Stimulated activated CD8-positive, alpha-beta memory T cell treated with anti-CD3 and anti-CD28 coated beads, Interleukin-7, amount 100 ng/mL, for 4 hours (primary cell): ENCODE measurements around the gene LRFN2.

ENCODE experiments used
- DNase-seq, 2 donors: peaks; one replicate each; pipeline ENCODE4 v3.0.0-alpha.2; 2020; ENCODE audit warnings: low read depth in 2 of 2

LRFN2 gene

DNA sequence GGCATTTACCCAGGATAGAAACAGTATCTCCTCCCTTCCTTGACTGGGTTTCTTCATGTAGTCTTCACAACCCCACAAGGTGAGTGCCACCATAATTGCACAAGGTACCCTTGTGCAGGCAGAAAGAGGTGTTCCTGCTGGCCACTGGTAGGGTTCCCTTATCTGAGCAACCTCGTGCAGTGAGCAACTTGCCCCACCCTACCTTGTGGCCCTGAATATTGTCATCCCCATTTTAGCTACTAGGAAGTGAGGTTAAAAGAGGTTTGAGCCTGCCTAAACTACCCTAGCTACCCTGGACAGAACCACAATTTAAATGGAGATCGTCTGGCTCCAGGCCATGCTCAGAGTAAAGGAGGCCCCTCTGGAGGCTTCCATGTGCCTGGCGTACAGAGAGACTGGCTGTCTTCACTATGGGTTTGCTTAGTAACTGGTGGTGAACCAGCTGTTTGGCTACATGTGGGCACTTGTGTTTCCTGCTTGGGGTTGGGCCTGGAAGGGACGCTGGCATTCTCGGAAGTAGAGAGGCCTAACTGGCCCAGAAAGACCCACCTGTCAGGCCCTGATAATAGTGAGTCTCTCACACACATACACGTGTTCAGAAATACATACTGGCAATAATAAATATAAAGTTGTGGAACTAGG lies 148.8 kb downstream of the LRFN2 start:
- no peak for DNase-seq

DNA sequence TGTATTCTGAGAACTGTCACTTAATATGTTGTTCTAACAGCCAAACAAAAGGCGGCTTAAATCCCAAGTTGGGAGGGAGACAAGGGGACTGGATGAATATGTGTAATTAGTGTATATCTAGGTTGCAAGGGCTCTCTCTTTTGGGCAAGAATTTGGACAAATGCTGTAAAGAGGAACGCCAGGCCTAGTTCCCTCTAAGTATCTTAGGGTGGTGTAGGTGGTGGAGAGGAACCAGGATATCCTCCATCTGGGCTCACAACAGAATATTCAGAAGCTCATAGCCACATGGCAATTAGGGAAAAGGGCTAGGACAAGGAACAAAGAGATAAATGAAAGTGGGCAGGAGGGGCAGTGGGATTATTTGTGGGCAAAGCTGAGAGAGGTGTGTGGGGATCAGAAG lies 149.5 kb downstream of the LRFN2 start:
- no peak for DNase-seq

DNA sequence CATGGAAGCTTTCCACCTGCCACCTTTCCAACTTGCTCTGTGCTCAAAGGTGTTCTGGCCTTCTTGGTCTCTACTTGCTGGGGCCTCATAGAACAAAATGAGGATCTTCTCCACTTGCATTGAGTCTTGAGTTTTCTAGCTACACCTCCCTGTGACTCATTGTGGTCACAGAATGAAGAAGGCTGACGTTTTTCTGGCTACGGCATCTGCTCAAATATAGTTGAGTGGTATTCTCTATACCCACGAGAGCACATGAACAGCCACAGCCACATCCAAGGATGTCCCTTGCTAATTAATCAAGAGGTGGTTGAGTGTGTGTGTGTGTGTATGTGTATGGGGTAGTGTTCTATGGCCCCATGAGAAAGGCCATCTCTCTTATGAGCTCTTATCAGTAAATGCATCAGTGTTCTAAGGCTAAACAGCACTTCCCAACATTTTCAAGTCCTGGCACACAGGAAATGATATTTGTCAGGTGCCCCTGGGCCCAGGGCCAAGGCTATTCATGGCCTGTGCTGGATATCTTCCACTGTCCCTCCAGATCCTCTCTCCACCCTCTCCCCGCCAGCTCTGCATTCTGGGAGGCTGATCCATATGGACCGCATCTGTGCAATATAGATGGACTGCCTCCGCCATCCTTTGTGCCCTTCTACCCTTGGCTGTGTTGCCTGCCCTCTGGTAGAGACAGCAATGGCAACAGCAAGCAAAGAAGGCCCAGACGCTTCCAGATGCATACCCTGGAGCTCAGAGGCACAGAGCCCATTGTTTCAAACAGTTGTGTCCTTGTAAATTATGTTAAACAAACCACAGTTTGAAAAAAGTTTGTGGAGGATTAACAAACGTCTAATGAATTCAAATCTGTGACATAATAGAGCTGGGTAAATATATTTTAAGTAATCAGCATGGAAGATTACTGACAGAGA lies 150.2 kb downstream of the LRFN2 start:
- no peak for DNase-seq

DNA sequence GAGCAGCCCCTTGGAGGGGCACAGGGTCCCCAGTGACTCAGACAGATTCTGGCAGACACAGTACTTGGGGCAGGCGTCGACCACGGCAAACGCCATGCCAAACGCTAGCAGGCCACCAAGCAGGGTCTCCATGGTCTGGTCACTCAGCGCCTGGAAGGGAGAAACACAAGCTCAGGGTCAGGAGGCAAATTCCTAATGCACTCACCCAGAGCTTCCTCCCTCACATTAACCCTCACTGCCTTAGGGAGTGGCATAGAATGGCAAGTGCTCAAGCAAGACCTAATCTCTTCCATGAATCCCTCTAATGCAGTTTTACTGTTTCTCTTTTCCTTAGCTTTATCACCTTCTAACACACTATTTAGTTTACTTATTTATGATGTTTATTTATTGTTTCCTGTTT lies 154.2 kb downstream of the LRFN2 start:
- DNase-seq, result no peak

DNA sequence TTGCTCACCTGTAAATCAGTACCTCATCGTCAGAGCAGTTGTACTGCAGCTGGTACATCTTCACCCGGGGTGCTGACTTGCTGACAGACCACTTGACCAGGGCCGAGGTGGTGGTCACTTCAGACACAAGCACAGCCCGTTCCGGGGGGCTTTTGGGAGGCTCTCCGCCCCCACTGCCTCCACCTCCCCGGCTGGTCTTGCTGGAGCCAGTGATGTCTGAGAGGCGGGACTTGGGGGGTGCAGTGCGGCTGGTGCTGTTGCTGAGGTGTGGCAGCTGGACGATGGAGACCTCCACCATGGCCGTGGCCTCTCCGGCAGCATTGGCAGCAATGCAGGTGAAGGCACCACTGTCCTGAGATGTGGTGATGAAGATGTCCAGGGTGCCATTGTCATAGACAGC lies 155.5 kb downstream of the LRFN2 start:
- no peak for DNase-seq

DNA sequence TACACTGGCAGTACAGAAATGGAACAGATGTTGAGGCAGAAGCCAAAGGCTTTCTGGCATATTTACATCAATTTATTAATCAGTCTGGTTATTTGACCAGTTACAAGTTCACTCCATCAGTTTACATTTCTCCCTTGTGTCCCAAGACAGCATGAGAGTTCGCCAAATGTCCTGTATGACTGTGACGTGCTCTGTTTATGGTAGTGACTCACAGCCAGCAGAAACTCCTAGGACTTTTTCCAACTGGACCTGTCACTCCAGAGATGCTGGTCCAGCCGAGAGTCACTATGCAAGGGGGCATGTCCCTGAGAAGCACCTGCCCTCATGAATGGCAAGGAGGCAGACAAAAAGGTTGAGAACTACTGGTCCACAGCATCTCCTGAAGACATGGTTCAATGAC lies 160.0 kb downstream of the LRFN2 start:
- no peak for DNase-seq

DNA sequence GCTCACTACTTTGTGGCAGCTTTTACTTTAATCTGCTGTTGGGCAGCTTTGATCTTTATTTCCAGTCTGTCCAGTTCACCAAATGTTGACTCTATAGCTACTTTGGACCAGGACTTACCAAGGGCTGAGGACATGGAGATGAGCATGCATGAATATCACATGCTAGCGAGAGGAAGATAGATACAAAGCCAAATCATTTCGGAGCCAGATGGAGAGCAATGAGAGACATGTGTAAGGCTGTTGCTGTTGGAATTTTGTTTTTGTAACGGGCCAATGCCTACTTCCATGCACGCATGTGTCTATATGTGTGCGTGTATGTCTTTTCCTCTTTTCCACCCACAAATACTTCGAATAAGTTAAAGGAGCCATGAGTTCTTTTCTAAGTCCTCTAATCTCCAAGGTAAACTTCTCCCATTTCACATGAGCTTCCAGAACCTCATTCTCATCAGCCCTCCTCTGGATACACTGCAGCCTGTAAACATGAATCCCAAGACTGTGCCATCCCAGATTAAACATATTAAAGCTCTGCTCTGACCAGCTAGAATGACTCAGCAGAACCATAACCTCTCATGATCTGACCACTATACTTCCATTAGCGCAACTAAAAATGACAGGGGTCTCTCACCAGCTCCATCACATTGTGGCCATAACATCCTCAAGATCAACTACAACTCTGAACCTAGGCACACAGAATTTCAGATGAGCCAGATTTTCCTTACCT lies 160.7 kb downstream of the LRFN2 start:
- DNase-seq, result no peak

DNA sequence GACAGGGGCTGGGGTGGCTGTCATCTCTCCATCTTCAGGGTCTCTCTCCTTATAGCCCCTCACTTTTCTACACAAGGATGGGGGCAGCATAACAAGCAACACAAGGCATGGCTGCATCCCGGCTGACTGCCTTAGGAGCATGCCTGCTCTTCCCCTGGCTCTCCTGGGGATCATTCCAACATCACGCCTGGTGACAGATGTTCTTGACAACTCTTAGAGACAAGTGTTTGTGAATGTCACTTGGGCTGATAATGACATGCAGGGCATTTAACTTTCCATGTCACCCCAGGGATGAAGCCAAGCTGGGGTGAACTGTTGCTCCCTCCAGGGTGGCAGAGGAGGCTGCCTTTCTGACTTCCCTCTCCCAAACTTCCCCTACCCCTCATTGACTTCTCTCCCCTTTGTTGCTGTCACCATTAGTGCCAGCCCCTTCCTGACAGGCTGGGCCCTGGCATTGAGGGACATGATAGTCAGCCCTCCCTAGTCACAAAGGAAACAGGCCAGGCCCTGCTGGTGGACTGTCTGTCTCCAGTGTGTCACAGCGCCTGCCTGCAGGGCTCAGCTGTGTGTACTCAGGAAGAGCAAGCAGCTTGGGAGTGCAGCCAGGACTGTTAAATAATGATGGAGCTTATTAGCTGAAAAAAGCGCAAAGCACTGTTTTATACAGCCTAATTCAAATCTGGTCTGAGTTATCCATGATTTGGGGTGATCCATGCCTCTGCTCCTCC lies 161.8 kb downstream of the LRFN2 start:
- no peak for DNase-seq

DNA sequence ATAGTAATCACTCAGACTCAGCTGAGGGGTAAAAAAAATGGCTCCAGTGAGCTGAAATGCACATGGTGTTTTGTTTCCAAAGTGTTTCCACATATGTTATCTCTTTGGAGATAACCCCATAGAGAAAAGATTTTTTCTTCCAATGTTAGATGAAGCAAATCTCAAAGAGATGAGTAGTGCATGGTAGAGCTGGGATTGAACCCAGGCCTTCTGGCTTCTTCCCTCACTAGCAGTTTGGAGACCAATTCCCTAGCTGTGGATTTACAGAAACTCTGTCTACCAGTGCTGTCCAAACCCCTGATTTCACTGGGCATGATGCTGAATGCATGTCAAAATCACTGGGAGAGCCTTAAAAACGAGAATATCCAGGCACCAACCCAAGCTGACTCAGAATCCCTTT lies 165.1 kb downstream of the LRFN2 start:
- no peak for DNase-seq

DNA sequence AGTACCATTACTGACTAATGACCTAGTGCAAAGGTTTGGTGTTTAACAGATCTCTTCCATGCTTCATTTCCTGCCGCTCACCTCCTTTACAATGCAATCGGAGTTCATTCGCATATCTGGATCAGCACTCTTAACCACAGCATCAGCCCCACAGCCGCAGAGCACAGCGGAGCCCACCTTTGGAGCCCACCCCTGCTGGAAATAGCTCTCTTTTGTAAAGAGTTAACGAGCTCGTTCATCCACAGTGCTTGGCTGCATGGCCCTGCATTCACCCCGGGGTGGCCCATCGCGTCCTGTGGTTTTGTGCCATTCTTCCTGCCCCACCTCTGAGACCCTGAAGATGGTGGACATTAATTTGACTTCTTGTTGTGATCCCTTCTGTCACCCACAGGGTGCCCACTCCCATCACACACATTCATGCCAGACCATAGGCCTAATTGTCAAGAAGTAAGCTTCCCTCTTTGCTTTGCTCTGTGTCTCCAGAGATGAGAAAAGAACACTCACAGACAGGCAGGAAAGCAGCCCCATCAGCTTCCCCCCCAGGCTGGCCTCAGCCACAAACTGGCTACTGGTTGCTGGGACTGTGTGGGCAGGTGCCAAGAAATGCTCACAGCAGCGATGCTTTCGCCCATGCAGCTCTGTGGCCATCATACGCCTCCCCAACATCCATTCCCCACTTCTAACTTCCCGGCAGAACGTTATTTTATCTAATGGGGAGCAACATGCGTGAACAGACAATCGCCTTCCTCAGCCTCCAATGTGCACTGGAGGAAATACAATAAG lies 167.0 kb downstream of the LRFN2 start:
- no peak for DNase-seq

DNA sequence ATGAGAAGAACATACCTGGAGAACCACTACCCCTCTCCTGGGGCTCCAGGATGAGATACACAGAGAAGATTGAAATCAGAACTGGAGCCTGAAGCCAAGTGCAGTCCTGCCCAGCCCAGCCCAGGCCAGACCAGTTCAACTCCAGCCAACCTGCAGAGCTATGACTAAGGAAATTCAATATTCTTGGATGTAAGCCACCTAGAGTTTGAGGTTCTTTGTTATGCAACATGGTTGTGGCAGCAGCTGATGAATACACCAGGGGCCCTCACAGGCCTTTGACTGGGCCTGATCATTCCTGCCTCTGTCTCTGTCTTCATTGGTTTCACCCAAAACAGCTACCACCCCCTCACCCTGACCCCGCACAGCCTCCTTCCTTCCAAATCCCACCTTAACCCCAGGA lies 167.8 kb downstream of the LRFN2 start:
- no peak for DNase-seq

DNA sequence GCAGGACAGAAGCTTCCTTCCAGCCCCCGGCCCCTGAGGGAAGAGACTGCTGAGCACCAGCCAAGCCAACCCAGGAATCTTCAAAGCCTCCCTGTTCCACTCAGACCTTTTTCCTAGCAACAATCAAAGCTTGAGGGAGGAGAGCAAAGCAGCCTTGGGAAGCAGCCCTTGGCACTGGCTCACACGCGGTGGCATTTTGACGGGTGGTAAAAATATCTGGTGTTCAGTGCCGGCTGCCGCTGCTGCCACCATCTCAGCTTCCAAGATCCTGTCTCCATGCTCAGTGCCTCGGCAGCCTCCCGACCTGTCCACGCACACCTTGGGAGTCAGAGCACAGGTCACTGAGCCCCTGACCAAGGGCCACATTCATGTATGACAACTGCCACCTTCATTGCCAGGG lies 170.1 kb downstream of the LRFN2 start:
- no peak for DNase-seq

DNA sequence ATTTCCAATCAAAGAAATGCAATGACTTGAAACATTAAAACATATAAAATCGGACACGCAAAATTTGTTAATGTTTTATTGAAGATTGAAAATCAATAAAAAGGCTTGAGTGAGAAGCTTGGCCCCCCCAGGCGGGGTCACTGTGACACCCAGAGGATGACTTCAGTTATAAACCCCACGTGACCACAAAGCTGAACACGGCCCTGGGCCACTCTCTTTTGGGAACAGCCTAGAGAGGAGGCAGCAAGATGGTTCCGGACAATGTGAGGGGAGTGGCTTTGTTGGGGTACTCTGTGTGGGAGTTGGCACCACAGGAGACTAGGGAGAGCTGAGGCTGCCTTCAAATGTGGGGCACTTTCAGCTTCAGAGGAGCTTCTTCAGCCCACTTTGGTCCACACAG lies 172.5 kb downstream of the LRFN2 start:
- no peak for DNase-seq

DNA sequence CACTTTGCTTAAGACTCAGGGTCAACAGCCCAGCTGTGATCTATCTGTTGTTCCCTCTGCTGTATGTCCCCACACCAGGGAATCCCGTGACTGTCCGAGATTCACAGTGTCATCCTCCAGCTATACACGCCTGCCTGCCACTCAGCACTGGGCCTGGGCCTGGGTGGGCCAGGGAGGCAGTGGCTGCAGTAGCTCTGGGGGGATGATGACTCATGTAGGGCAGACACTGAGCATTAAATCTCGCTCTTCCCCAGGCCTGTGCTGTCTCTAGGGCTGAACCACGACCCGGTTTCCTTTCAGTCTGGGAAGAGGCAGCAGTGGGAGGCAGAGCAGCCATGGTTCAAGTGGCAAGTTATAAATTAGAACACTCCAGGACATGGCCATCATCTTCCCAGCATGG lies 173.9 kb downstream of the LRFN2 start:
- DNase-seq, result no peak

DNA sequence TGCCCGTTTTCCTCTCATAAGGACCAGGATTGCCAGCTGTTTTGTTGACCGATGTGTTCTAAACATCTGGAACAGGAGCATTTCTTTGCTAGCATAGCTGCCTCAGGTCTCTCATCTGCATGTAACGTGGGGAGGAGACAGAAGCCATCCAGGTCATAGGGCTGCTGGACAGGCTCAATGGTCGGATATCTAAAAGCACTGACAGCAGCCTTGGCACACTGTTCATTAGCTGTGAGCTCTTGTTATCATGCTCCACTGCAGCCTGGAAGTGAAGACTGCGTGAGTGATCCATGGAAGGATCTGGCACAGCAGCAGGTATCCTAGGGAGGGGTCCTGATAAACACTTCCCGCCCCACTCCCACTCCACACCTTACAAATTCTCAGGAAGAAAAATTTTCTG lies 175.3 kb downstream of the LRFN2 start:
- no peak for DNase-seq

DNA sequence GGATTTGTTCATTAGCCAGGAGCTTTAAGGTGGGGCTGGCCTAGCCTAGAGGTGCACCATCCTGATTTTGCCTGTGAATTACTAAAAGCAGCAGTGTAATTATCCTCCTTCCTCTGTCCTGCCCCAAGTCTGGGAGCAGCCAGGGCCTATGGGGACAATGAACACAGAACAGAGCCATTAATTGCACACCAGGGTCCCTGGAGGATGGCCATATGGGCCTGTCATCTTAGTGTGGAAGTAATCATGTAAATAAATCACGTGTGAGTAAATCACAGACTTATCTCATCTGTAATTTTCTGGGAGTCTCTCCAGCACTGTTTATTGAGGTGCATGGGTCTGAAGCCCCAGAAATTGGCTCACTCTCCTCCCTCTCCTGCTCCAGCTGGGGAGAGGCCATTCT lies 176.3 kb downstream of the LRFN2 start:
- DNase-seq, result no peak

DNA sequence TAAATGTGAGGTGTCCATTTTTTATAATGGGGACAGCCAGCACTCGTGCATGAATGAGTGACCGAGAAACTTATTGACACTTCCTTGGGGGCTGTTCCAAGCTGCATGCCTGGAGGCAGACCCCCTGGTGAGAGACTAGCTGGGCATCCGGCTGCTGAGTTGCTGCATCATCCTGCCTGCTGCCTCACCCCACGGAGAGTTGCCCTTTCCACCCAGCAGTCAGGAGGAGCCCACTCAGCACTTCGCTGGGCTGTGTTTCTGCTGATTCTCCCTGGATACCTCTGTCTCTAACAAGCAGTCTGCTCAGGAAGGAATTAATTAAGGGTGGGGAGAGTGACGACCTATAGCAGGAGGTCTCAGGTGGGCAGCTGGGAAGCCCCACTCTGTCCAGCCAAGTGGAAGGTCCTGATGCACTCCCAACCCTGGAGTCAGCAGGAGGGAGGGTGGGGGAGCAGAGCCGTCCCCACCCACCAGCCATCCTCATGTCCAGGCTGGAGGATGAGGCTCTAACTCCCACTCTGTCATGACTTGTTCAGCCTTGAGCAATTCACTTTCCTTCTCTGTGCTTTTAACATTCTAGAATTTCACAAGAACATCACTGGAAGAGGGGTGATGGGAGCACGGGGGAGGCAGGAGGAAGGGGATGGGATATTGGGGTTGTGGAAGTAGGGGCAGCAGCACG lies 177.3 kb downstream of the LRFN2 start:
- DNase-seq, result no peak

DNA sequence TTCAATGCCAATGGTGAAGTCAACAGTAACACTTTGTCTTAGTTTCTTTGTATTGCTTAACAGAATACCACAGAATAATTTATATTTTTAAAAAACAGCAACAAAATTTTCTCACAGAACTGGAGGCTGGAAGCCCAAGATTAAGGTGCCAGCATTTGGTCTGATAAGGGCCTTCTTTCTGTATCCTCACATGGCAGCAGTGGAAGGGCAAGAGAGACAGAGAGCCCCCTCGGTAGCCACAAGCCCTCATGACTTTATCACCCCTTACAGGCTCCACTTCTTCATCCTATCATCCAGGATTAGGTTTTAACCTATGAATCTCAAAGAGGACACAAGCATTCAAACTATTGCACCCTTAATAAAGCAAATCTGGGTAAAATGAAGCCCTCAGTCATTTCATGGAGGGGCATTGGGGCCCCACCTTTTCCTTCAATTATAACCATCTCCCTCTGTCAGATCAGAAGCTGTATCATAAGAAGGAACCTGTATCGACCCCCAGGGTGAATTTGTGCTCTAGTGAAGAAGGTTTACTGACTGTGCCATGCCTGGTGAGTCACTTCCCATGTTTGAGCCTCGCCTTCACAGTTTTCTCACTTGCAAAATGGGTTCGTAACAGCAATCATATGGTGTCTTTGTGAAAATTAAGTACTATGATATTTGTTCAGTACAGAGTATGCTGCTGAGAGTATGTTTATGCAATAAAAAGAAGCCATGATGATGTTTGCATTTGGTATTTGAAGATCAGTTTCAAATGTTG lies 178.2 kb downstream of the LRFN2 start:
- no peak for DNase-seq

DNA sequence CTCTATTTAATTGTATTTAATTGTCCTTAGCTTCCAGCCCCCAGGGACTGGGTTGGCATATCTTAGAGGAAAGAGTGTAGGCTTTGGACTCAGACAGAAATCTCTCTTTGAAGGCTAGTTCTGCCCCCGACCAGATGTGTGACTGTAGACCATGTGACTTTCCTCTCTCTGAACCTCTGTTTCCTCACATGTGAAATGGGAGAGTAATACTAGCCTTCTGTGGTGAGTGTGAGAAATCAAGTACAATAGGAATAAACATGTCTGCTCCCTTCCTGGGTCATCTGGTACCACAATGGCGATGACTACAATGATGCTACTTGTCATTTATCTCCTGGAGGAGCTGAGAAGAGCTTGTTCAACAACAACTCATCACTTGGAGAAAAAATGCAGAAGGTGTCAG lies 179.9 kb downstream of the LRFN2 start:
- no peak for DNase-seq

DNA sequence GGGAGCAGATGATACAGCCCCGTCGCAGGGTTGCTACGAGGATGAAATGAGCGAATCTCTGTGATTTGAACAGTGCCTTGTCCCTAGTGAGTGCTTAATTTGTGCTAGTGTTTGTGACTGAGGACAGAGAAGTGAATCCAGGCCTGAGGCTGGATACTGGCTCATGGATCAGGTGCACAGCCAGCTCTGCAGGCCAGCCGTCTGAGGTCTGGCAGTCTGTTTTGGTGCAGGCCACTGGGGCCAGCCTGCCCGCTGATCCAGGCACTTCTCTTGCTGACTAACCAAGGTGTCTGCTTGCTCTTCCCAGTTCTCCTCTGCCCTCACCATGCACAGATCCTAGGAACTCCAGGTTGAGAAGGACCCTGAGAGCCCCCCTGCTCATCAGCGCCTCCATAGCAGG lies 181.0 kb downstream of the LRFN2 start:
- DNase-seq, result no peak
